AG08395 (cell line): ENCODE measurements around the gene OTOF.

Experiments used
- DNase-seq: peaks from one replicate; pipeline ENCODE4 v3.0.0; 2012; ENCODE audit warnings: mixed read lengths, low spot score

OTOF gene

DNA sequence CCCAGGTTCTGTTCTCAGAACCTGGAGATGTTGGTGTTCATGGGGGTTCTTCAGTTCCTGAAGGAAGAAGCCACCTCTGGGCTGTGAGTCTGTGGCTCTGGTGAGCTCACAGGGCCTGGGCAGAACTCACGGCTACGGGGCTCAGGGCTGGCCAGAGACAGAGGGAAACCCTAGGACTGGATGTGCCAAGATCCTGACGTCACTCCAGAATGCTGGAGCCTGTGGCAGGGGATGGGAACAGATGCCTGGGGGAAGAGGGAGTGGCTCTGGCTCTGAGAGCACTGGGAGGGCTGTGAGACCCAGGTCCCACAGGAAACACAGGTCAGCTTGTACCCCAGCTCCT, at the start of gene OTOF:
Gene OTOF (minus strand): TSS at position 214 of the 343 bp plus-strand sequence.
- DNase-seq: peak; percentile 92

DNA sequence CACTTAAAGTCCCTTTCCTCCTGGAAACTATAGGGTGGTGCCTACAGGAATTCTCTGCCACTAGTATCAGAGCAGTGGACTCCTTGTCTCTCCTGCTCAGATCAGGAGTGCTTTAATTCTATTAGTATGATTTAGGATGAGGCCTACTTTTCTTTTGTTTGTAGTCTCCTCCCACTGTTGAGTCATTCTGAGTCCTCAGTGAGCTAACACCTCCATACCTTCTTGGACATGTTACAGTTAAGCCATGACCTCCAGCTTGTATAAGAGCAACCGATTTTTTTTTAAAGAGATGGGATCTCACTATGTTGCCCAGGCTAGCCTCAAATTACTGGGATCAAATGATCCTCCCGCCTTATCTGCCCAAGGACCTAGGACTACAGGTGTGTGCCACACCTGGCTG, 48.7 kb upstream of the OTOF start:
- no peak for DNase-seq

DNA sequence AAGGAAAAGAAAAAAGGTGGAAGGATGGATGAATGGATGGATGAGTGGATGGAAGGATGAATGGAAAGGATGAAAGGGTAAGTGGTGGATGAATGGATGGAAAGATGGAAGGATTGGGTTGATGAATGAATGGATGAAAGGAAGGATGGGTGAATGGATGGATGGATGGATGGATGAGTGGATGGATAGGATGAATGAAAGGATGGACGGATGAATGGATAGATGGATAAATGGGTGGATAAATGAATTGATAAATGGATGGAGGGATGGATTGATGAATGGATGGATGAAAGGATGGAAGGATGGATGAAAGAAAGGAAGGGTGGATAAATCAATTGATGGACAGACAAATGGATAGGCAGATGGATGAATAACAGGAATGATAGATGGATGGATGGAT, 48.2 kb upstream of the OTOF start:
- DNase-seq: no peak

GRCh38 chr2:26523750-26524149, 45.8 kb upstream of the OTOF start:
- no peak for DNase-seq

- no peak for DNase-seq
Observed at GRCh38 chr2:26522751-26523171, 44.8 kb upstream of the OTOF start.

DNA sequence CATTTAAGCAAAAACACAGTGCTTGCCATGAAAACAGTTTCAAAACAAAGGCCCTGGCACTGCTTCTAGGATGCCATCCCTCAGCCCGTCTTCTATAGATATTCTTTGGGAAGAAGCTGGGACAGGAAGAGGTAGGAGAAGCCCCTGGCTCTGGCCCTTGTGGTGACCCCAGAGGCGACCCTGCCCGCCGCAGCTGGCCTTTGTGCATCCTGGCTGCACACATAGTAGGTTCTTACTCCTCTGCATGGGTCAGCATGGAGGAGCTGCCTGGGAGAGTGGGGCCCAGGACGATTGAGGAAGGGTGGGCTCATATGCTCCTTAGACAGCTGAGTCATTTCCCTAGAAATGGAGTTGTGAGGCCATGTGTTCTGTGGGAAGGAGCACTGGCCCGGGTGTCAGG, 44.4 kb upstream of the OTOF start:
- DNase-seq: no peak

- DNase-seq: no peak
Observed at GRCh38 chr2:26521913-26522180, 43.9 kb upstream of the OTOF start.

DNA sequence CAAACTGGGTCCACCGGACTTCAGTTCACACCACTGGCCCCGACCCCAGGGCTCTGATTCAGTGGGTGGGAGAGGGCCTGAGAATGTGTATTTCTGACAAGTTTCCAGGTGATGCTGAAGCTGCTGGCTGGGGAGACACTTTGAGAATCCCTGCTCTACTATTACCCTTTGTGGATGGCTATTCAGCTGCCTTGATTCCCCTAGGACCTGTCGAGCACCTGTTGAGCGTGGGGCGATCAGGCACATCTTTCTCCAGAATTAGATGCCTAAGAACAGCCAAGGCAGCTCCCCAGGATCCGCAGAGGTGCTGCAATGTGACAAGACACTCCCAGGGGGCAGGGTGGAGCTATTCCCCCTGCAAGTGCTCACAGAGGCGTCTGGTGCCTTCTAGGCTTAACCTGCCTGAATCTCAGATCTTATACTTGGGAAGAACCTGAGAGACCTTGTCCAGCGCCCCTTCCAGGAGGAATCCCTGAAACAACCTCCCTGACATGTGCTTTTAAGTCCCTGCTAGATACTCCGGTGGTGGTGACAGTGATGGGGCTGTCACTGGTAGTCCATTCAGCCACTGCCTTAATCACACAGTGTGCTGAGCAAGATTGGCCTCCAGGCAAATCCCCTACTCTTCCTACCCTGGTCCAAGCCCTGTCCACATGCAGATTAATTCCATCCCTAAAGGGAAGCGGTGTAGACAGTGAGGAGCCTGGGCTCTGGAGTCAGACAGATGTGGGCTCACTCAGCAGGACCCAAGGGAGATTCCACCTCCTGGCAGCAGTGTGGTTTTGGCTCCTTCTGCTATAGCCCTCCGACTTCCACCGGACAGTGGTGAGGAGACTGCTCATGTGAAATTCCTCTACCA, 43.4 kb upstream of the OTOF start:
- peak; percentile 34 for DNase-seq

GRCh38 chr2:26520148-26520449, 42.2 kb upstream of the OTOF start:
- DNase-seq: no peak

DNA sequence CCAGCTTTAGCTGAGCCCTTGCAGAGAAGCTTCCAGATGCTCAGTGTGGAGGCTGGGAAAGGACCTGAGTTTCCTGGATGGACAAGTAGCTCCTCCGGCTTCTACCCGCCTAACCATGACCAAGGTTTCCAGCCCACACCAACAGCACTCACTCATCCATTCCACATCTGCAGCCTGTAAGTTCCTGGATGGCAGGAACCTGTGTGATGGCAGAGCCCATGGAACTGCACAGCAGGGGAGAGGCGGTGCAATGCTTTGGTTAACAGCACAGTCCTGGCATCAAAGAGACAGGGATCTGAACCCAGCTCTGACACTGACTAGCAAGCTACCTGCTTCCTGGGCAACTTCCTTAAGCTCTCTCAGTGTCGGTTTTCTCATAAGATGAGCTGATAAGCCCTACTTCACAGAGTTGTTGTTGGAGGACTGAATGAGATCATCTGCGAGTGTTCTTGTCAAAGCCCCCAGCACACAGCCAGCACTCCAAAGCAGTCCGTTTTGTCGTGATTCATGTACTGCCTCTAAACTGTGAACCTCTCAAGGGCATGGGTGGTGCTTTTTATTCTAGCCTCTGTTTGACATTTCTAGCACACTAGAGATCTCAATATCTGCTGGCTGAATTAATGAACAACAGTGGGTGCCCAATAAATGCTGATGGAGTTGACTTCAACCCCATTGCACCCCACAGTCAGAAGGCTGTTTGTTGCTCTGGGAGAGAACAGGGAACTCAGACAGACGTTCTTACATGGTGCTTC, 41.6 kb upstream of the OTOF start:
- DNase-seq: no peak

GRCh38 chr2:26516781-26517180, 38.9 kb upstream of the OTOF start:
- DNase-seq: no peak

- no peak for DNase-seq
Observed at GRCh38 chr2:26516246-26516645, 38.3 kb upstream of the OTOF start.

- no peak for DNase-seq
Observed at GRCh38 chr2:26515771-26516170, 37.8 kb upstream of the OTOF start.

DNA sequence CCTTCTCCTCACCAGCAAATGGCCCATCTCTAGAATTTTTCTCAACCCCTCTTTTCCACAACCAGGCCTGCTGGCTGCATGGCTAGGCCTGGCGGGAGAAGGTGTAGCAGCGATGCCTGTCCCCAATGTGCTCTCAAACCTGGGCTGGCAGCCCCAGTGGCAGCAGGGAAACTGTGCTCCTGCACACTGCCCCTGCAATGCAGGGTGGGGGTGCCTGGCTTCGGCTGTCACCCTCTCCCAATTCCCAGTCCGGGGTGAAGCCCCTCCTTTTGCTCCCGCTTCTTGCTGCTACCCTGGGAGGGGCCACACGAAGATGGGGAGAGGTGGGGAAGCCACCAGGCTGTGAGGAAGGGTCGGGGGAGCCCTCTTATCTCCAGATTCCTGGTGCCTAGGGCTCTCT, 36.1 kb upstream of the OTOF start:
- no peak for DNase-seq

GRCh38 chr2:26513261-26513660, 35.3 kb upstream of the OTOF start:
- no peak for DNase-seq

DNA sequence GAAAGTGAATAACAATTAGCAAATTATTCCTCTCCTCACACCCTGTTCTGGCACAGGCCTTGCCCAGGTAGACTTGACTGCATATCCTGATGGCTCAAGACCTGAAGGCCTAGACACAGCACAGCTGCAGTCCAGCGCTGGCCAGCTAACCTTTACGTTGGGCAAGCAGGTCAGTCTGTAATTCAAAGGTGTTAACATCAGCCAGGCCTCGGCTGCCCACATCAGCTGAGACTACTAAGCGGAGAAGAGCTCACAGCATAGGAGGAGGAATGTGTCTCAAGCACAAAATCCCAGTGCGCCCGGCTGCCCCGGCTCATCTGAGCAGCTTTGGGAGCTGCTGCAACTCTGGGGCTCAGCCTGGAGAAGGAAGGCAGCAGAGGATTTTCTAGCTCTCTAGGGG, 33.5 kb upstream of the OTOF start:
- DNase-seq: no peak

- DNase-seq: no peak
Observed at GRCh38 chr2:26510344-26510973, 32.5 kb upstream of the OTOF start.

DNA sequence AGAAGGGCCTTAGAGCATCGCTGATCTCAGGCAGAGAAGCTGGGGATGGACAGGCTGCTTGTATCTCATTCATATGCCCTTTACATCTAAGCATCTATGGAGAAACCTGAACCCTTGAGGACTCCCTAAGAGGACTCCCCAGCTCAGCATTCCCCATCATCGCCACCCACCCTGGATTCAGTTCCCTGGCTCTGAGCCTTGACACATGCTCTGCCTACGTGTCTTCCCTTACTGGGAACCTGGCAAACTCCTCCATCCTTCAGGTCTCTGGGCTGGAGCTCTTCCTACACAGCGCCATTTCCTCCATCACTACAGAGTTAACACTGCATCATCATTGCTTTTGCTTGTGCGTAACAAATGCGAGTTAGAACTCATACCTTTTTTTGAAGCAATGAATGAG, 31.2 kb upstream of the OTOF start:
- DNase-seq: no peak

GRCh38 chr2:26507932-26508331, 30.0 kb upstream of the OTOF start:
- no peak for DNase-seq

DNA sequence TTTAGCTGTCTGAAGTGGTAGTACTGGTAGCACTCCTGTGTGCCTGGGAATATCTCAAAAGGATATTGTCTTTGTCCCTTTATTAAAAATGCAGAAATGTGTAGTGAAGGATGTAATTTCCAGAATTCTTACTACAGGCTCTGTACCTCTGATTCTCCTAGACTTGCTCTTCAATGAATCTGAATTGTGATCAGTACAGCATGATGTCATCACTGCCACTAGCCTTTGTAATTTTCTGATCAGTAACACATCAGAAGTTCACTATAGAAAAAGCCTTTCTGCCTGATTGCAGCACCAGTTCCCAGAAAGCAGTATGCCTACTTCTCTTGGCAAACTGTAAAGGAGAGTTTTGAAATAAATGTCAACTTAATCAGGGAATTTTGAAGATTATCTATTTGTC, 29.2 kb upstream of the OTOF start:
- no peak for DNase-seq

DNA sequence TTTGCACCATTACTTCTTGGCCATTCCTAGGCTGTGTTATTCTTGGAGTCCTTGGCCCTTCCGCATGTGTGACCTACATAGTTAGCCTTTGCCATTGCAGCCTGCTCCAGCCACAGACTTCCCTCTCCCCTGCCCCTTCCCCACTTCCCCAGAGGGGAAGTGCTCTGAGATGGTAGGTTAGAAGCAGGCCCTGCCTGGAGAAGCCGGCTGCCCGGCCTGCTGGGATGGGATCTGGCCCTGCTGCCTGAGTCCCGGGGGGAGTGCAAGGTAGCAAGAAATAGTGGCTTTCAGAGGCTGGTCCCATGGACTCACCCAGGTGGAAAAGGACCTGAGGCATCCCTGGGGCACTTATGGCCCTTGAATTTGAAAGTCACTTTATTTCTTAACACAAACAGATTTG, 28.4 kb upstream of the OTOF start:
- no peak for DNase-seq

DNA sequence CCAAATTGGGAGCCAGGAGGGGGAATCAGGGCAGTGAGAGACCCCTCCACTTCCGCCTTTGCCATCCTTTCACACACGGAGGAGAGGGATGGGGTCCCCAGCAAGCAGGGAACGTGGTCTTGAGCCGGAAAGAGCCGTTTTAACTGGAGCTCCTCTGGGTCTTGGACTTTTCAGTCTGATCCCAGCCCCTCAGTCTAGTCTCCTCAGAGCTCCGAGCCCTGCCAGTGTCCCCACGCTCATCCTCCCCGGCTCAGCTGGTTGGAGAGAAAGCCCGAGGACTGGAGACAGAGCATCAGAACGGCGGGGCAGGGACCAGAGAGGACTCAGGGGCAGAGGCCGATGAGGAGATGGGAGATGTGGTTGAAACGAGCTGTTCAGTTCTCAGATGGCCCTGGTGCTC, 26.1 kb upstream of the OTOF start:
- DNase-seq: no peak

GRCh38 chr2:26503231-26503880, 25.4 kb upstream of the OTOF start:
- DNase-seq: peak; percentile 86
